PC-3 (cell line): ENCODE results near the gene PRRX1.

Experiments used
- EZH2 ChIP-seq: fragments of 300-600 bp; sonication (generic); IDR thresholded peaks from one replicate; pipeline ENCODE4 v1.6.1; 2017; ENCODE audit warnings: antibody characterized with exemption, mild to moderate bottlenecking, low read length; ENCODE audit not compliant: unreplicated experiment
- TF ChIP-seq, protein P1 (sequence below): fragments of 300-600 bp; sonication (generic); conservative IDR thresholded peaks from 2 replicates; pipeline ENCODE4 v1.5.1; 2017; ENCODE audit warnings: antibody characterized with exemption, low read depth, mild to moderate bottlenecking, low read length

DNA sequence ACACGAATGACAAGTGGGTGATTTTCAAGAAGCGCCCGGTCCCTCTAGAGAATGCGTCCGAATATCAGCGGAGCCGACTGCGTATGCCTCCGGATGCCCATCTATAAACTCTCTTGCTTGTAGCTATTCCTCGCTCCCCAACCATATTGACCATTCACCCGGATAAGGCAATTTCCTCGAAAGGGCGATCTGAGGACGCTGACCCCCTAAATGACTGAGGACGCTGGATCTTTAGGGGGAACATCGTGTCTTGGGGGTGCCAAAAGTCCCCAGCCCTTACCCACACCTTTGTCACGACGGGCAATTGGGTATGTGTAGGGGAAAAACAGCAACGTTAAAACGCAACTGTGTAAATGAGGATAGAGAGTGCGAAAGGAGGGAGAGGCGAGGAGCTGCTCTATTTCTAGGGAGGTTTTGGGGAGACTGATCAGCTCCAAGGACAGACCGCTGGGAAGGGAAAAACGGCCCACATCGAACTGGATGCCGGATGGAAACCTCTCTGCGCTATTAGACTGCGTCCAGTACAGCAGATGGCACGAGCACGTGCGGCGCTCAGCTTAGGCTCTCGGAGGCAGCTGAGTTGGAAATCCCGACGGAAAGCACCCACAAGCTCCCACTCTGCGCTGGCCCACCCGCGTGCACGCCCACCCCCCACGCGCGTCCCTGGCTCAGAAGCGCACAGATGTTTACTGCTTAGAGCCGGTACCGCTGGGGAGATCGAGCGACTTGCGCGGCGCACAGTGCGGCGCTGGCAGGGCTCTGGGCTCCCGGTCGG lies 2.9 kb upstream of the PRRX1 start:
- TF ChIP-seq, protein P1, sequence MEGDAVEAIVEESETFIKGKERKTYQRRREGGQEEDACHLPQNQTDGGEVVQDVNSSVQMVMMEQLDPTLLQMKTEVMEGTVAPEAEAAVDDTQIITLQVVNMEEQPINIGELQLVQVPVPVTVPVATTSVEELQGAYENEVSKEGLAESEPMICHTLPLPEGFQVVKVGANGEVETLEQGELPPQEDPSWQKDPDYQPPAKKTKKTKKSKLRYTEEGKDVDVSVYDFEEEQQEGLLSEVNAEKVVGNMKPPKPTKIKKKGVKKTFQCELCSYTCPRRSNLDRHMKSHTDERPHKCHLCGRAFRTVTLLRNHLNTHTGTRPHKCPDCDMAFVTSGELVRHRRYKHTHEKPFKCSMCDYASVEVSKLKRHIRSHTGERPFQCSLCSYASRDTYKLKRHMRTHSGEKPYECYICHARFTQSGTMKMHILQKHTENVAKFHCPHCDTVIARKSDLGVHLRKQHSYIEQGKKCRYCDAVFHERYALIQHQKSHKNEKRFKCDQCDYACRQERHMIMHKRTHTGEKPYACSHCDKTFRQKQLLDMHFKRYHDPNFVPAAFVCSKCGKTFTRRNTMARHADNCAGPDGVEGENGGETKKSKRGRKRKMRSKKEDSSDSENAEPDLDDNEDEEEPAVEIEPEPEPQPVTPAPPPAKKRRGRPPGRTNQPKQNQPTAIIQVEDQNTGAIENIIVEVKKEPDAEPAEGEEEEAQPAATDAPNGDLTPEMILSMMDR, result no peak
- TF ChIP-seq EZH2, result no peak
